Endometrial microvascular endothelial cells (primary cell): ENCODE measurements around the gene GCLM. TPM values are rescaled to one million over a fixed set of nuclear protein-coding genes. Genes with fewer than 3 reads are reported as not detected.

Experiments used
- total RNA-seq: library from RNA; depleted of rRNA; stranded (reverse); fragments of >200 nt; gene quantifications from one replicate; pipeline ENCODE4 v1.2.3, GENCODE V29; 2015; ENCODE audit errors: inconsistent ontology term

The GCLM gene
- total RNA-seq, 1 donor from 2014 or later, result 43.9 TPM

Other genes starting within 250 kb of the GCLM start
- gene BCAR3, start 227.6 kb downstream of the GCLM start, total RNA-seq, result 91.8 TPM
- gene DNTTIP2, start 30.2 kb downstream of the GCLM start, total RNA-seq, result 42.2 TPM
- 0.09 TPM for gene ABCA4, start 211.7 kb upstream of the GCLM start, total RNA-seq